ENCODE data around the gene MICAL1. TPM values are rescaled to one million over a fixed set of nuclear protein-coding genes. Genes with fewer than 3 reads are reported as not detected.

The MICAL1 gene
- total RNA-seq, 1 experiment from 2014 or later: 92.9 TPM

DNA sequence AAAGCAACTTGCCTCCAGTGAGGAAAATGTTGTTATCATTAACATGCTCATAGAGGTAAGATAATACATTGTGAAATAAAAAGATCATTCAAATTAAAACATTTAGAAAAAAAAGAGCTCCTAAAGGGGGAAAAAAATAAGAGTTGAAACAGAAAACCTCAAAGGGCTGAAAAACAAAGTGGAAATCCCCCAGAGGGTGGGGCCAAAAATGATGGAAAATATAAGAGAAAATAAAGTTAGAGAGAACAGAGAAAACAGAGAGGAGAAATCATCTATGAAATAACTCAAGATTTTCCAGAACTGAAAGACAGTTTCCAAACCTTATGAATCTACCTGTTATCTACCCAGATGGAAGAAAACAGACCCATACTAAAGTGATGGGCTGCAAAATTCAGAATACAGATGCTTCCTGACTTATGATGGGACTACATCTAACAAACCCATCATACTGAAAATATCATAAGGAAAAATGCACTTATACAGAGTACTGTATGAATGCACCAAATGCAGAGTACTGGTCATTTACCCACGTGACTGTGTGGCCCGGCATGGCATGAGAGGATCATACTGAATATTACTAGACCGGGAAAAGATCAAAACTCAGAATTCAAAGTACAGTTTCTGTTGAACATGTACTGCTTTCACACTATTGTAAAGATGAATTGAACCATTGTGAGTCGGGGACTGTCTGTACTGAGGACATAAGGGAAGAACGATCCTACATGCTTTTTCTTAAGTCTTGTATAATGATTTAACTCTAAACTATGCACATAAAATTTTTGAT is 23.5 kb upstream of the MICAL1 start:
- H2BK15ac ChIP-seq (ENCODE audit: low read depth, low read length): no peak overlapping the region
- Mint-ChIP-seq H3K4me3 (peak overlapping the region; percentile 54 to 64), H3K36me3 (ENCODE audit: insufficient read depth in 1 of 3, low read depth in 3 of 3) (peaks cover 30 to 75% (median 67%) of the 10 kb centered on the region in 3 experiments), H3K9me3 (no peaks in the 10 kb centered on the region), H3K4me1 (peaks cover 49% of the 10 kb centered on the region in 2 experiments), H3K27me3 (ENCODE audit: low read depth) (no peaks in the 10 kb centered on the region), H3K27ac (peak overlapping the region; percentile 81 to 90 (median 85); a peak in 4 of 7 replicates)
- no peak overlapping the region for H3K4ac ChIP-seq (ENCODE audit: low read depth, low read length)
- H4K20me1 ChIP-seq (ENCODE audit: control insufficient read depth, insufficient read depth, insufficient read length): no peaks in the 10 kb centered on the region
- H3K9ac ChIP-seq (ENCODE audit: extremely low read depth, insufficient read length, low read length): peak overlapping the region; percentile 26
- no peak overlapping the region for H3K27ac ChIP-seq (ENCODE audit: insufficient read length, low read depth, low read length)
- no peak overlapping the region for H3K18ac ChIP-seq (ENCODE audit: insufficient read length, low read depth, low read length)
- H4K91ac ChIP-seq (ENCODE audit: insufficient read length, low read depth, low read length): no peak overlapping the region
- no peak overlapping the region for H2BK20ac ChIP-seq (ENCODE audit: low read depth, low read length, poor library complexity, severe bottlenecking)
- H4K5ac ChIP-seq (ENCODE audit: insufficient read length, low read depth, low read length): no peak overlapping the region
- no peak for DNase-seq
- no peak overlapping the region for H2AFZ ChIP-seq (ENCODE audit: low read length)
- TF ChIP-seq, protein P1, sequence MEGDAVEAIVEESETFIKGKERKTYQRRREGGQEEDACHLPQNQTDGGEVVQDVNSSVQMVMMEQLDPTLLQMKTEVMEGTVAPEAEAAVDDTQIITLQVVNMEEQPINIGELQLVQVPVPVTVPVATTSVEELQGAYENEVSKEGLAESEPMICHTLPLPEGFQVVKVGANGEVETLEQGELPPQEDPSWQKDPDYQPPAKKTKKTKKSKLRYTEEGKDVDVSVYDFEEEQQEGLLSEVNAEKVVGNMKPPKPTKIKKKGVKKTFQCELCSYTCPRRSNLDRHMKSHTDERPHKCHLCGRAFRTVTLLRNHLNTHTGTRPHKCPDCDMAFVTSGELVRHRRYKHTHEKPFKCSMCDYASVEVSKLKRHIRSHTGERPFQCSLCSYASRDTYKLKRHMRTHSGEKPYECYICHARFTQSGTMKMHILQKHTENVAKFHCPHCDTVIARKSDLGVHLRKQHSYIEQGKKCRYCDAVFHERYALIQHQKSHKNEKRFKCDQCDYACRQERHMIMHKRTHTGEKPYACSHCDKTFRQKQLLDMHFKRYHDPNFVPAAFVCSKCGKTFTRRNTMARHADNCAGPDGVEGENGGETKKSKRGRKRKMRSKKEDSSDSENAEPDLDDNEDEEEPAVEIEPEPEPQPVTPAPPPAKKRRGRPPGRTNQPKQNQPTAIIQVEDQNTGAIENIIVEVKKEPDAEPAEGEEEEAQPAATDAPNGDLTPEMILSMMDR (conservative IDR thresholded peaks at IDR 0.05): no peak
- peaks cover 2% of the 10 kb centered on the region for H3K79me1 ChIP-seq (ENCODE audit: insufficient read depth, low read depth, low read length, poor library complexity, severe bottlenecking)
- H3K23ac ChIP-seq (ENCODE audit: insufficient read length, low read depth, low read length): no peak overlapping the region
- no peak overlapping the region for H3T11ph ChIP-seq (ENCODE audit: low read length)
- no peak overlapping the region for H3K56ac ChIP-seq (ENCODE audit: insufficient read length, low read depth, low read length)
- peaks cover 4% of the 10 kb centered on the region for H3K23me2 ChIP-seq (ENCODE audit: insufficient read length, low read depth, low read length, poor library complexity, severe bottlenecking)
- no peak overlapping the region for H2BK12ac ChIP-seq (ENCODE audit: insufficient read length, low read depth, low read length)
- peaks cover 31% of the 10 kb centered on the region; the same call in 1 of the 2 replicates for H3K79me2 ChIP-seq (ENCODE audit: insufficient read depth, low read length)
- no peak overlapping the region for H2BK5ac ChIP-seq (ENCODE audit: insufficient read length, low read length)
- no peaks in the 10 kb centered on the region for H3K9me3 ChIP-seq (ENCODE audit: control insufficient read depth, low read depth, low read length)
- no peak overlapping the region for H3K14ac ChIP-seq (ENCODE audit: insufficient read depth, low read length)
- H2BK120ac ChIP-seq (ENCODE audit: low read depth, low read length, poor library complexity, severe bottlenecking): no peak overlapping the region
- H3K4me1 ChIP-seq (ENCODE audit: insufficient read depth, low read length): peaks cover 13% of the 10 kb centered on the region; the same call in 1 of the 2 replicates
- no peak overlapping the region for H4K8ac ChIP-seq (replicated peaks; ENCODE audit: insufficient read length, low read depth, low read length)
- H3K4me2 ChIP-seq (ENCODE audit: insufficient read depth, insufficient read length, low read length): peak overlapping the region; percentile 43
- WGBS (ENCODE audit: extremely low coverage, insufficient read length, low lambda C conversion rate): no CpG with 5 or more reads among the region's 5 CpGs
- H3K27me3 ChIP-seq (ENCODE audit: insufficient read depth, low read length): no peaks in the 10 kb centered on the region
- H2AK5ac ChIP-seq (ENCODE audit: insufficient read length, low read length): no peak overlapping the region

All from H9 (cell line).